Sciatic nerve (tissue), 2 donors: ENCODE results near the gene DENND6B. TPM values are rescaled to one million over a fixed set of nuclear protein-coding genes. Genes with fewer than 3 reads are reported as not detected.

Source experiments
- ATAC-seq: fragments of 200-7000 bp; cut with Tn5 transposase; one replicate; pipeline ENCODE4 v1.9.1; 2020; ENCODE audit warnings: mild to moderate bottlenecking, moderate library complexity
- DNase-seq: peaks from one replicate; pipeline ENCODE4 v3.0.0-alpha.2; 2020; ENCODE audit warnings: low spot score
- intact Hi-C: fragments of 100-400 bp; cut with DNase I; formaldehyde crosslinking; loops from one replicate; pipeline ENCODE4 v1.14.2; 2022
- total RNA-seq: library from RNA; stranded (reverse); fragmentation: NEBNext Ultra II Directional; extraction: Animal tissue kit (Norgen Biotek cat#: 25700); gene quantifications from one replicate; pipeline ENCODE4 v1.2.1, GENCODE V29; 2021
- donor health status: DM: no; HTN: no; CAD: no.
- donor health status: DM: no; HTN: no; CAD: no.

DENND6B gene
- total RNA-seq, 1 donor from 2014 or later: 14.0 TPM

- DNase-seq (no peak), ATAC-seq (no peak)
- intact Hi-C loops: no loop called here
These were observed 29.9 kb downstream of the DENND6B start for GRCh38 chr22:50296658-50297490.

GRCh38 chr22:50294319-50294656, 32.5 kb downstream of the DENND6B start:
- DNase-seq: no peak
- intact Hi-C loops: no loop called here
- ATAC-seq: no peak

GRCh38 chr22:50293441-50294318, 33.1 kb downstream of the DENND6B start:
- ATAC-seq (peak; percentile 59), DNase-seq (no peak)
- intact Hi-C loops: no loop called here

GRCh38 chr22:50292643-50293440, 34.0 kb downstream of the DENND6B start:
- no peak for DNase-seq
- intact Hi-C loops: no loop called here
- no peak for ATAC-seq

GRCh38 chr22:50289942-50290630, 36.7 kb downstream of the DENND6B start:
- intact Hi-C loops: no loop called here
- no peak for DNase-seq
- ATAC-seq: no peak

GRCh38 chr22:50289151-50289941, 37.5 kb downstream of the DENND6B start:
- DNase-seq (no peak), ATAC-seq (no peak)
- intact Hi-C loops: no loop called here

GRCh38 chr22:50287731-50288130, 39.1 kb downstream of the DENND6B start:
- intact Hi-C loops: no loop called here
- ATAC-seq (no peak), DNase-seq (no peak)

GRCh38 chr22:50286701-50287318, 40.0 kb downstream of the DENND6B start:
- DNase-seq (no peak), ATAC-seq (no peak)
- intact Hi-C loops: no loop called here

- intact Hi-C loops: no loop called here
- no peak for ATAC-seq
These were observed 40.5 kb downstream of the DENND6B start for GRCh38 chr22:50286275-50286674.

GRCh38 chr22:50285568-50286229, 41.1 kb downstream of the DENND6B start:
- intact Hi-C loops: no loop called here
- DNase-seq: no peak
- no peak for ATAC-seq

More at GRCh38 chr22:50286275-50286674, 40.5 kb downstream of the DENND6B start:
- DNase-seq: no peak

GRCh38 chr22:50284479-50284878, 42.3 kb downstream of the DENND6B start:
- no peak for ATAC-seq
- intact Hi-C loops: no loop called here
- DNase-seq: no peak

- ATAC-seq (no peak), DNase-seq (no peak)
- intact Hi-C loops: no loop called here
These were observed 43.0 kb downstream of the DENND6B start for GRCh38 chr22:50283821-50284220.

GRCh38 chr22:50282361-50283155, 44.3 kb downstream of the DENND6B start:
- DNase-seq (no peak), ATAC-seq (no peak)
- intact Hi-C loops: no loop called here

- intact Hi-C loops: no loop called here
These were observed 44.9 kb downstream of the DENND6B start for GRCh38 chr22:50281957-50282356.

GRCh38 chr22:50281384-50281760, 45.4 kb downstream of the DENND6B start:
- no peak for ATAC-seq
- DNase-seq: no peak
- intact Hi-C loops: no loop called here

More at GRCh38 chr22:50281957-50282356, 44.9 kb downstream of the DENND6B start:
- DNase-seq (no peak), ATAC-seq (no peak)

- intact Hi-C loops: no loop called here
- no peak for ATAC-seq
- no peak for DNase-seq
These were observed 46.0 kb downstream of the DENND6B start for GRCh38 chr22:50280708-50281383.
